NCI-H1417 (cell line): ENCODE data around the gene VPS33B.

Experiments
- DNase-seq, 3 experiments: peaks; one replicate each; lab custom pipeline; 2025; lab: John Stamatoyannopoulos, UW

The VPS33B gene

DNA sequence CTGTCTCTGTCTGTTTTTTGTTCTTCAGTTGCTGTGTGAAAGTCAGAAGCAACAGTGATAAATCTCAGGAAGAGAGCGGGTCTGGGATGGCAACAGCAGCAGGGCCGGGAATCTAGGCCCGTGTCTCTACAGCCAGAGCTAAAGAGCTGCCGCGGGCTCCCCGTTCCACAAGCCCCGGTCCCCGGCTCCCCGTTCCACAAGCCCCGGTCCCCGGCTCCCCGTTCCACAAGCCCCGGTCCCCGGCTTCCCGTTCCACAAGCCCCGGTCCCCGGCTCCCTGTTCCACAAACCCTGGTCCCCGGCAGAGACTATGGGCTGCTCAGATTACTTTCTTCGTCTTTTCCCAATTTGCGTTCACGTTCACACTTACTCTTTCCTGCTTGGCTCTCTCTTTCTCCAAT is 48.2 kb downstream of the VPS33B start:
- no peak for DNase-seq

DNA sequence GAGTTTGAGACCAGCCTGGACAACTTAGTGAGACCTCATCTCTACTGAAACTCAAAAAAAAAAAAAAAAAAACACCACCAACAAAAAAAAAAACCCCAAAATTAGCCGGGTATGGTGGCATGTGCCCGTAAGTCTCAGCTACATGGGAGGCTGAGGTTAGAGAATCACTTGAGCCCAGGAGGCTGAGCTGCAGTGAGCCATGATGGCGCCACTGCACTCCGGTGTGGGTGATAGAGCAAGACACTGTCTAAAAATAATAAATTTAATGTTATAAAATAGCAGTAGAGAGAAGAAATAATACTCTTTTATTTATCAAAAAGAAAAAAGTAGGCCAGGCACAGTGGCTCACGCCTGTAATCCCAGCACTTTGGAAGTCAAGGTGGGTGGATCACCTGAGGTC is 50.3 kb downstream of the VPS33B start:
- no peak for DNase-seq

DNA sequence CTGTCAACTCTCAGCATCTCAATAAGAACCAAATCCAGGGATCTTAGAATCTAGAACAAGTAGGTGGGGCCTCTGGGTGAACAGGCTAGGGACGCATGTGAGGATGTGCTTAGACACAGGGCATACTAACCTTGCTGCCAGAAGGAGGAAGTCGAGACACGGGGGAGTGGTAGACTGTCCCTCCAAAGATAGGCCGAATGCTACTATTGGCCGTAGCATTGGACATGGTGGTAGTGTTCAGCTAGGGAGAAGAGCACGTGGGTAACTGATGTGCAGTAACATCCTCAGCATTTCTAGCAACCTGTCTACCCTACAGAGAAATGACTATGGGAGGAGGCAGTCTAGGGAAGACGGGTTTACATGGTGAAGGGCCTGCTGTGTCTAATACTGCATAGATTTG is 52.1 kb downstream of the VPS33B start:
- no peak for DNase-seq

DNA sequence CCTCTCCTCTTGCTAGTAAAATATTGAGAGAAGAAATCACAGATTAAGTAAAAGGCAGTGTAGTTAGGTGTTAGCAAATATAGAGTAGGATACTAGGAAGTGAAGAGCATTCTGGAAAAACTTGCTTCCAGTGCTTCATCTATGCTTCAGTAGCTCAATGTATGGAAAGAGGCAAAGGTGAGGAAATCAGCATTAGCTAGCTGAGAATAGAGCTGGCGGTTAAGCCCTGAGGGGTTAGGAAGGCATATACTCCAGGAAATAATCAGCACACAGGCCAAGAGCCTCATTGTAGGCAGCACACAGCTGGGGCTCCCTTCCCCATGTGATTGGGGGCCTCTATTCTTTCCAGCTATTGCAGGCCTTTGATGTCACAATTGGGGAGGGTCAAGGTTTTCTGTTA is 54.0 kb downstream of the VPS33B start:
- DNase-seq: peak in 1 of 3 experiments; percentile 23

DNA sequence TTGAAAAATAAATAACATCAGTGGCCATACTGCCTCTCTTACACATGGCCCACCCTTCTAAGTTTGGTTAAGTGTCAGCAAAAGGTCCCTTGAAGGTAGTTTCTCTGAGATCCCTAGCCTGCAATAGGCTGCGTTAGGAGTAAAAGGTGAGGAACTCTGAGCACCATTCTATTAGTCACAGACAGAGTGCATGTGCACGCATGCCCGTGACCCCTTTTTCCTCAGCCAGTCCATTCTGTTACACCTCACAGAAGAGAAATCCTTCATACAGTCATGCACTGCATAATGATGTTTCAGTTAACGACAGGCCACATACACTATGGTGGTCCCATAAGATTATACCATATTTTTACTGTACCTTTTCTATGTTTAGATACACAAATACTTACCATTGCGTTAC is 55.2 kb downstream of the VPS33B start:
- DNase-seq: no peak

DNA sequence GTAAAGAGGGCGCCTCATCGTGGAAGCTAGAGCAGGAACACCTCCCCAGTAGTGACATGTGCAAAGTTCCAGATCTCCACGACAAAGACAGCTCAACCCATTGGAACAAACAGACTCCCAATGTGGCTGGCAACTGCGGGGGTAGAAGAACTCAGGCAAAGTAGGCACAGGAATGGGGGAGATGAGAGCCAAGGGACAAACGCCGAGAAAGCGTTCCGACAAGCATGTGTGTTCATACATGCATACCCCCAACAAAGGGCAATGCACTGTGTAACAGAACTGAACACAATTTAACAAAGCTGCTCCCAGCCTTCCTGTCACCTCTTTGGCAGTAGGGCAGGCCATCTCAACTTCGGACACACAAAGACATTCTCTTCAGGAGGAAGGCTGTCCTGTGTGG is 56.1 kb downstream of the VPS33B start:
- DNase-seq: no peak

DNA sequence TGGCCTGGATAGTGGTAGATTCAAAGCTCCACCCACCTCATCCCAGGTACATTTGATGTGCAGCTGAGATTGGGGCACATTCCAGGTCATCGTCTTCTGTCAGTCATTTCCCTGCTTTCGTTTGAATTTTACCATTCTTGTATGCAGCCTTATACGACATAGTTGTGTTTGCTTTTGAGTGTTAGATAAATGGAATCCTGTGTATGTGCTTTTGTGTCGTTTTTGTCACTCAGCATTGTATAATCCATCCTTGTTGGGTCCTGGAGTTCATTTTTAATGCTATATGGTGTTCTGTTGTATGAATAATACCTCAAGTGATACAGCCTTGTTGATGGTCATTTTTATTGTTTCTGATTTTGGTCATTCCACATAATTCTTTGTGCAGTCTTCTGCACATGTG is 60.4 kb downstream of the VPS33B start:
- DNase-seq: no peak

DNA sequence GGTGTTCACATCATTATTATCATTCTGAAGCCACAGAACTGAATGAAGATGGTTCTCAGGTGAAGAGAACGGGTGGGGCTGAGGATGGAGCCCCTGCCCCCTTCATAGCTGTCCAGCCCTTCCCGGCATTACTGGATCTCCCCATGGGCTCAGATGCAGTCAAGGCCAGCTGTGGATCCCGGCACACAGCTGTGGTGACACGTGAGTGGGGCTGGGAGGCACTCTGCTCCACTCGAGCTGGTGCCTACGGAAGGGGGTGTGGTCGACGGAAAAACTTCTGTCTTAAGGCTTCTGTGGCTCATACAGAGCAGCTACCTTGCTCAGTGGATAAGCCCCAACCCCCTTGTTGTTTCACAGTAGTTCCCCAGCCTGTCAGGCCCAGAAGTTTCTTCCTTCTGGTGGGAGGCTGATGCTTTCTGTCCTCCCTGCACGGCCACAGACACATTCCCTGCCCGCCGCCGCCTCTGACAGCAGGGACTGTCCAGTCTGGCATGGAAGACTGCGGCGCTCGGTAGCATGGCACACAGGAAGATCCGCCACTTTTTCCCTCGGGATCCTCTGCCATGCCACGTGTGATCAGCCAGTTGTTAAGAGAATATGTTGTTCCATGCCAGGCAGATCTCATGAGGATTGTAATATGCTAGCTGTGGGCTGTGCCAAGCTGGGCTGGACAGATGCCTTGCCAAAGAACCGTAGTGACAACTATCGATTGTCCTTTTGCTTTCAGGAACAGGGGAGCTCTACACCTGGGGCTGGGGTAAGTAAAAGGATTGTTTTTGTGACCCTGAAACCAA is 61.9 kb downstream of the VPS33B start:
- no peak for DNase-seq

DNA sequence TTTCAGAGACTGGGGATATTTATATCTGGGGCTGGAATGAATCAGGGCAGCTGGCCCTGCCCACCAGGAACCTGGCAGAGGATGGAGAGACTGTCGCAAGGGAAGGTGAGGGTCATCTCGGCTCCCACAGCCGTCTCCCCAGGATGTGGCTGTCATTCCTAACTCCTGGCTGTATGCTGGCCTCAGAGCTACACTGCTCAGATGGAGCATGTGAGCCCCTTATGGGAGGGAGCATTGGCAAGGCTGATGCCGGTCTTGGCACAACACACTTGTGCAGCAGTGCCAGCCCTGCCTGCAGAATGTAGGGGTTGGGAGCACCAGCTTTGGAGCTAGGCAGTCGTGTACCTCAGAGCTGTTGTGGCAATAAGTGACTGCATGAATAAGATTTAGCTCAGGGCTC is 62.5 kb downstream of the VPS33B start:
- no peak for DNase-seq

DNA sequence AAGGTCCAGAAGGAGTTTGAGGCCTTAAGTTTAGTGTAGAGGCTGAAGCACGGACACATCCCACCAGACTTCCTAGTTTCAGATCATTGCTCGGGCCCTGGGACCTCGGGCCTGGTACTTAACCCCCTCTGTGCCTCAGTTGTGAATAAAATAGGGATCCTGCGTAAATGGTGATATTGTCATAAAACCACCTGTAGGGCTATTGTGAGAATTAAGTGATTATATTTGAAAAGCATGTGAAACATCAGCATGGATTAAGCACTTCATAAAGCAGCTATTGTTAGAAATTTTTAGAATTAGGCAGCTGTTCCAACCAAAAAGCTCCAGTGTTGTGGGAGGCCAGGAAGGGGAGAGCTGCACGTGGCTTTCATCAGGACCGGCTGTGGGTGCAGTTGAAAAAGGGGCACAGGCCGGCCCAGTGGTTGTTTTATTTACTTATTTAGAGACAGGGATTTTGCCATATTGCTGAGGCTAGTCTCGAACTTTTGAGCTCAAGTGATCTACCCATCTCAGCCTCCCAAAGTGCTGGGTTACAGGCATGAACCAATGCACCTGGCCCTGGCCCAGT is 63.3 kb downstream of the VPS33B start:
- no peak for DNase-seq

DNA sequence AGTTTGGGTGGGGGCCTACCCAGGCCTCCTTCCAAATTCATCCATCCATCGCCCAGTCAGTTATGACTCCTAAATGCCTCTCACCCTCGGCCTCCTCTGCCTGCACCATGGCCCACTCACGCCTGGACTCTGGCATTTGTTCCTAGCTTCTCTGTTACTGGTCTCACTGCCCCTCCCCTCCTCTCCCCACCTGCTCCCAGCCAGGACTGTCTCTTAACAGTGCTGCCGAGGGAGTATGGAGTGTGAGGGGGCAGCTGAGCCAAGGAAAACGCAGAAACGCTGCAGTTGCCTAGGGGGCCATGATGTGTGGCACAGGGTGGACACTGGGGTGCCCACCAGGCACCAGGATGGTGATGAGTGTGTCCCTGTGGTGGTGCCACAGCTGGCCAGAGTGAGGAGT is 64.6 kb downstream of the VPS33B start:
- no peak for DNase-seq

DNA sequence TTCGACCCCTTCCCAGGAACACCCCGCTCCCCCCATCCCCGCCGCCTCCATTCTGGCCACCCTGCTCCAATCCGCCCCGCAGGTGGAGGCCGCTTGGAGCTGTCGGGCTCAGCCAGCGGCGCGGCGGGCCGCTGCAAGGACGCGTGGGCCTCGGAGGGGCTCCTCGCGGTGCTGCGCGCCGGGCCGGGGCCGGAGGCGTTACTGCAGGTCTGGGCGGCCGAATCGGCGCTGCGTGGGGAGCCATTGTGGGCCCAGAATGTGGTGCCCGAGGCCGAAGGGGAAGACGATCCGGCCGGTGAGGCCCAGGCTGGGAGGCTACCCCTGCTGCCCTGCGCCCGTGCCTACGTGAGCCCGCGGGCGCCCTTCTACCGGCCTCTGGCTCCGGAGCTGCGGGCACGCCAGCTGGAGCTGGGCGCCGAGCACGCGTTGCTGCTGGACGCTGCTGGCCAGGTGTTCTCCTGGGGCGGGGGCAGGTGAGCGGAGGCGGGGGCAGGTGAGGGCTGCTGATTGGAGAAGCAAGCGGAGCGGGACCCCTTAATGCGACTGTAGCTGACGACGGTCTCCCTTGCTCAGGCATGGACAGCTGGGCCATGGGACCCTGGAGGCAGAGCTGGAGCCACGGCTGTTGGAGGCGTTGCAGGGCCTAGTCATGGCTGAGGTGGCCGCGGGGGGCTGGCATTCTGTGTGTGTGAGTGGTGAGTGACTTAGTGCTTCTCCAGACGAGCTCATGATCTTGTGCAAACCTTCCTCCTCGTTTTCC is 65.2 kb downstream of the VPS33B start:
- peak; percentile 47 to 77 (median 73) for DNase-seq

DNA sequence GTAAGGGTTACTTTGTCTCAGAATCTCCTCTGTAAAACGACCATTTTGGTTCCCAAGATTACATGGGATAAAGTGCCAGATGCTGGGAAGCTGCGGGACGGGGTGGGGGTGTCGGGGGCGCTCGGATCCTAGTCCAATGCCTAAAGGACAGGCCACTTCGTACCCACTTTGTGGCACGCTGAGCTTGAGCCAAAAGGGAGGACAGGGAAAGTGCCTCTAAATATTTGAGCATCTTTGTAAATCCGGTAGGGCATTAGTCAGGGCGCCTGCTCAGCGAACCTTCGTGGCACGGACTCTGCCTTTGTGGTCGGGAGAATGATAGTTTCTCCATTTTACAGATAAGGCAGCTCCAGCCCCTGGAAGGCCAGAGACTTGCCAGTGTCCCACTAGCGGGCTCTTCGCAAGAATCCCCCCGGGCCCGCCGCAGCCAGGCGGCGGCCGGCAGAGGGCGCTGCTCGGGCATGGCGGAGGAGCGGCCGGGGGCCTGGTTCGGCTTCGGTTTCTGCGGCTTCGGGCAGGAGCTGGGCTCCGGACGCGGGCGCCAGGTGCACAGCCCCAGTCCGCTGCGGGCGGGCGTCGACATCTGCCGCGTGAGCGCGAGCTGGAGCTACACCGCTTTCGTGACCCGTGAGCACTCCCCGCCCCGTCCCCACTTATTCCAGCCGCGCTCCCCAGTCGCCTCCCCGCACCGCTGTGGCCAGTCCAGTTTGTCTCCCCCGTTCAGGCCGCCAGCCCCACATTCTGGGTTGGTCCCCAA is 65.9 kb downstream of the VPS33B start:
- DNase-seq: peak; percentile 84 to 88 (median 88)

DNA sequence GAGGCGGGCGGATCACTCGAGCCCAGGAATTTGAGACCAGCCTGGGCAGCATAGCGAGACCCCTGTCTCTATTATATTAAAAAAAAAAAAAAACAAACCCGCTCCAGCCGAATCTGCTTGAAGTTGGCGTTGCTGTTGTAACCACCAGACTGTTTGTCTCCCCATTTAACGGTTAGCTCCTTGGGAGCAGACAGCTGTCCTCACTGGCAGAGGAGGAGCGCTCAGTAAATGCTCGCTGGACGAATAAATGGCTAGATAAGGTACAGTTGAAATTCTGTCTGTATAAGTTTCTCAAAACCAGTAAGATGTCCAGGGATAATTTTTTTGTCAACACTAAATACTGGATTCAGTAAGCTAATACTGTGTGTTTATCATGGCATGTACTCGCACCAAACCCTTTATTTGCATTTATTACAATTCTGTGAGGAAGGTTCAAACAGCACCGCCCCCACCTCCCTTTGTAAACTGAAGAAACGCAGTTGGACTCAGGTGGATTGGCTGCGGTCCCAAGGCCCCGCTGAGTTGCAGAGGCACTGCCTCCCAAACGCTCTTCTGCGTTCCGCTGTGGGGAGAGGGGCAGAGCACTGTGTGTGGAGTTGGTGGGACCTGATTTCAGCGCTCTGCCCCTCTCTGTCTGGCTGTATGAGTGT is 66.6 kb downstream of the VPS33B start:
- peak; percentile 37 to 79 (median 61) for DNase-seq

DNA sequence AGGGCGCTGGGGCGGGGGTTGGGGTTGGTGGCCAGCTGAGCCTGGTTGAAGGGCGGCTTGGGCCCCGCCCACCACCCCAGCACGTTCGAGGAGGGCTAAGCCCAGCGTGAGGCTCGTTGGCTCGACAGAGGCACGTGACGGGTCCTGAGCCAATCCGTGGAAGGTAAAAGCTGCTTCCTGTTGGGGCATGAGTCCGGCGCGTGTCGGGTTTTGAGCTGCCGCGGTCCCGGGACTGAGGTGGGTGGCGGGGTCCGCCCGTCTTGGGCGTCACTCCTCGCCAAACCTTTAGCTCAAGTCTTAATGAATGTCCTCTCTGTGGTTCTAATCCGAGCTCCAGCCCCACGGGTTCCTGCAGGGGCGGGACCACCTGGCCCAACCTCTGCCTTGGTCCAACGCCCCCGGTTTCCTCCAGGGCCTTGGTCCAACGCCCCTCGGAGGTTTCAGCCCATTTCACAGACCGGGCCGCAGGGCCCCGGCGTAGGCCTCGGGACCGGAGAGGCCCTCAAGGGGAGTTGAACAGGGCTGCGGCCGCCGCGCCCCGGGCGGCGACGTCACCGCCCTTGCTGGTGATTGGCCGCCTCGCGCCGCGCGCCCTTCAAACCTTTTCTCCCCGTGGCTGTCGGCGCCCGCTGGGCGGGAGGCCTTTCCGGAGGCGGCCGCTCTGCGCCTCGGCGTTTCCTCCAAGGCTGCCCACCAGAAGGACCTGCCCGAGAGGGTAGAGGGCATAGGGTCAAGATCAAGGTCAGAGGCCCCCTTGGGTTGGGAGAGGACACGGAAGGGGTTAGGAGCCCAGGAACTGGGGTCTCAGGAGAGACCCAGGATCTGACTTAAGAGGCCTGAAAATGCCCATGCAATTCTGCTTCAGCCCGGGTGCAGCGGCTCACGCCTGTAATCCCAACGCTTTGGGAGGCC is 67.4 kb downstream of the VPS33B start, which contains the start of gene RCCD1:
TSS of gene RCCD1 (plus strand) at position 173 of the 912 bp plus-strand sequence. CDS start 1,851 bp downstream, outside the sequence.
- peak; percentile 93 to 97 (median 95) for DNase-seq

DNA sequence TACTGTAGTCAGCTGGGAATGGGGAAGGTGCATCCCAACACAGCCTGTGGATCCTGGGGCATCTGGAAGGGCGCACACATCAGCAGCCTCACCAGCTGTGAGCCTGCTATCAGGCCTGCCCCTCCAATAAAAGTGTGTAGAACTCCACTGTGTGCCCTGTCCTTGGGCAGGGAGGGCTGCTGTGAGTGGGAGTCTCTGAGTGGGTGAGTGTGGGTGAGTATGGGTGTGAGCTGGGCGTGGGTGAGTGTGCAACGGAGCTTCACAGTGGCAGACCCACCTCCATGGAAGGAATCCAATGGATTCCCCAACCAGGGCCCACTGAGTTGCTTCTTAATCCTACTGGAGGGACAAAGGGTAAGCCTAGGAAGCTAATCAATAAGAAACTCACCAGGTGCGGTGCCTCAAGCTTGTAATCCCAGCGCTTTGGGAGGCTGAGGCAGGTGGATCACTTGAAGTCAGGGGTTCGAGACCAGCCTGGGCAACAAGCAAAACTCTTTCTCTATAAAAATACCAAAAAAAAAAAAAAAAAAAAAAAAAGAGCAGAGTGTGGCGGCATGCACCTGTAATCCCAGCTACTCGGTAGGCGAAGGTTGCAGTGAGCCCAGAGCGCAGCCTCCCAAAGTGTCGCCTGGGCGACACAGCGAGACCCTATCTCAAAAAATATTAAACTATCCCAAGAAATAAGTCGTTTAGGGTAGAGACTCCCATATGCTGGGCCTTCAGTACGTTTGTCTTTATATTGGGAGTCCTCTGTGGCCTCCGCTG is 68.3 kb downstream of the VPS33B start:
- DNase-seq: no peak

DNA sequence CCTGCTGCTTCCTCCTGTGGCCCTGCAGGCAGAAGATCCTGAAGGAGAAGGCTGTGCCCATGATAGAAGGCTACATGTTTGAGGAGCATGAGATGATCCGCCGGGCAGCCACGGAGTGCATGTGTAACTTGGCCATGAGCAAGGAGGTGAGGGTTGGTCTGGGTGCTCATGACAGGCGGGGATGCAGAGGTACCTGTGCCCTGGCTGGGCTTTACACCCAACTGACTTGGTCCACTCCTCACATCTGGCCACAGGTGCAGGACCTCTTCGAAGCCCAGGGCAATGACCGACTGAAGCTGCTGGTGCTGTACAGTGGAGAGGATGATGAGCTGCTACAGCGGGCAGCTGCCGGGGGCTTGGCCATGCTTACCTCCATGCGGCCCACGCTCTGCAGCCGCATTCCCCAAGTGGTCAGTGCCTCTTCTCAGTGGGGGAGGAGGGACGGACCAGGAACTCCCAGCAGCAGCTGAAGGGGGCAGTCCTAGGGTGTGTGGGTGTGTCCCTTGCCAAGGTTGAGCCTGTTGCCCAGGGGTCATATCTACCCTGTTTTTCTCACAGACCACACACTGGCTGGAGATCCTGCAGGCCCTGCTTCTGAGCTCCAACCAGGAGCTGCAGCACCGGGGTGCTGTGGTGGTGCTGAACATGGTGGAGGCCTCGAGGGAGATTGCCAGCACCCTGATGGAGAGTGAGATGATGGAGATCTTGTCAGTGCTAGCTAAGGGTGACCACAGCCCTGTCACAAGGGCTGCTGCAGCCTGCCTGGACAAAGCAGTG is 69.3 kb downstream of the VPS33B start:
- DNase-seq: no peak

DNA sequence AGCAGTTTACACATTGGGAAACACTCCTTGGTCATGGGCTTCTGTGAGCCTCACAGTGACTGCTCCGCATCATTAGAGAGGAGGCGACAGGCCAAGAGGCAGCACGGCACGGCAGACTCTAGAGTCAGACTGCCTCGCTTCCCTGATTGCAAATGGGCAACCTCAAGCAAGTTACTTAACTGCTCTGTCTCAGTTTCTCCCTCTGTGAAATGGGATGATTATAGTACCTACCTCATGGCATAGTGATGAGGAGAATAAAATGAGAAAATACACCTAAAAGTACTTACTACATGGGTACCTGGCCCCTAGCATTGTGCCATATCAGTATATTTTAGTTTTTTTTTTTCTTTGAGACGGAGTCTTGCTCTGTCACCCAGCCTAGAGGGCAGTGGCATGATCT is 71.7 kb downstream of the VPS33B start:
- no peak for DNase-seq
